Lower leg skin (tissue), 4 donors: ENCODE results near the gene TMEM164. TPM values are rescaled to one million over a fixed set of nuclear protein-coding genes. Genes with fewer than 3 reads are reported as not detected.

Experiments
- DNase-seq, 2 donors: peaks; one replicate each; pipeline ENCODE4 v3.0.0-alpha.2; 2019; ENCODE audit warnings: low spot score in 2 of 2
- H3K4me3 ChIP-seq: fragments of 200-600 bp; sonication (generic); 2 replicates; pipeline ENCODE4 v1.5.1; 2017; ENCODE audit warnings: mild to moderate bottlenecking, low read depth; ENCODE audit not compliant: poor library complexity, severe bottlenecking
- CTCF ChIP-seq, 3 donors: fragments of 450-650 bp; IDR thresholded peaks; one replicate each; pipeline ENCODE4 v1.5.1; 2016; ENCODE audit warnings: antibody characterized with exemption in 3 of 3, mild to moderate bottlenecking in 3 of 3, moderate library complexity in 2 of 3
- POLR2A ChIP-seq, 2 donors: fragments of 450-650 bp; IDR thresholded peaks; one replicate each; pipeline ENCODE4 v1.6.1; 2016 to 2017; ENCODE audit warnings: antibody characterized with exemption in 2 of 2, mild to moderate bottlenecking in 1 of 2, moderate library complexity in 1 of 2
- WGBS, 2 donors: methylation state at CpG; one replicate each; pipeline ENCODE4 v1.1.5; 2018; 5-methylcytosine and 5-hydroxymethylcytosine counted together
- intact Hi-C: fragments of 100-400 bp; cut with DNase I; formaldehyde crosslinking; loops from one replicate; pipeline ENCODE4 v1.15.0; 2023; ENCODE audit warnings: low total_unique reads
- total RNA-seq, 4 donors: library from RNA; depleted of rRNA; stranded (reverse); fragments of >200 nt; gene quantifications; one replicate each; pipeline ENCODE4 v1.1.0, GENCODE V29; 2016

Gene TMEM164
- total RNA-seq, 4 donors from 2014 or later = 39.4 to 73.2 (median 60.8) TPM

DNA sequence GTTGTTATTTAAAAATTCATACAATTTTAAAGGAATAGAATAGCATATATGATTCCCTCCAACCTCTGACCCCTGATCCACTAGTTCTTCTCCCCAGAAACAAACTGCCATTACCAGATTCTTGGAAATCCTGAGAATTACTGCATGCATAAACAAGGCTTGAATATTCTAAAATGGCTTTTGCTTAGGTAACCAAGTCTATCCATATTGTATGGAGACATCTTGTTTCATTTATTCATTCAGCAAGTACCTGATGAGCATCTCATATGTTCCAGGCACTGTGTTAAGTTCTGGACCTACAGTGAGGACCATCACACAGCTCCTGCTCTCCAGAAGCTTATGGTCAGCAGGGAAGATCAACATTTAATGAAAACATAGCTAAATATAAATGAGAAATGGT lies 49.4 kb downstream of the TMEM164 start:
- TF ChIP-seq POLR2A (IDR thresholded peaks at IDR 0.05) (no peak), CTCF (IDR thresholded peaks at IDR 0.05) (no peak)
- no peak overlapping the region for H3K4me3 ChIP-seq
- intact Hi-C loops = no loop called here
- no peak for DNase-seq

DNA sequence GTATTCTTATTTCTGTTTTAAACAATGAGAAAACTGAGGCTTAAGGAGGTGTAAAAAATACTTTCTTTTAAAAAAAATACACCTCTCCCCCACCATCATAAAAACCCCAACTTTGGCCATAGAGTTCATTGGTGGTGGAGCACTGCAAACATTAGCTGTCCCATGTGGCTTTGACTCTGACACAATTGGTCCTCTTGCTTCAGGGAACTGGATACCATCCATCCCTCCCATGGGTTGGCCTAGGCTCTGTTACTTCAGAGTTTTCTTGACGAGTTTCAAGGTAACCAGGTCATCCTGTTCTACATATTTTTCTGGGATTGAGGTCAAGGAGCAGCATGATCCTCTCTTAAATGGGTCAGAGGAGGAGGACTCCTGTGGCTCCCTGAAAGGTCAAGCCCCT lies 50.5 kb downstream of the TMEM164 start:
- no peak for TF ChIP-seq CTCF (IDR thresholded peaks at IDR 0.05)
- TF ChIP-seq POLR2A (IDR thresholded peaks at IDR 0.05) = no peak
- 50 to 67% methylated on average over 1 of the region's 1 CpG for WGBS, 2 donors
- no peak overlapping the region for H3K4me3 ChIP-seq
- intact Hi-C loops = no loop called here
- no peak for DNase-seq

GRCh38 chrX:110055616-110056015 lies 52.7 kb downstream of the TMEM164 start:
- 86 to 93% methylated on average over 4 of the region's 4 CpGs for WGBS, 2 donors
- intact Hi-C loops = no loop called here

DNA sequence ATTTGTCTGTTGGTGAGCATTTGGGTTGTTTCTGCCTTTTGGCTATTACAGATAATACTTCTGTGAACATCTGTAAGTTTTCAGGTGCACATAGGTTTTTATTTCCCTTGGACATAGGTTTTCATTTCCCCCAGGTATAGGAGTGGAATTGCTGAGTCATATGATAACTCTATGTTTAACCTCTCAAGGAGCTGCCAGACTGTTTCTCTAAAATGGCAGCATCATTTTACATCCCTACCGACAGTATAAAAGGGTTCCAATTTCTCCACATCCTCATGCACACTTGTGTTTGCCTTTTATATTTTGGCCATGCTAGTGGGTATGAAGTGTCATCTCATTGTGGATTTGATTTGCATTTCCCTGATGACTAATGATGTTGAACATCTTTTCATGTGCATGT lies 53.5 kb downstream of the TMEM164 start:
- intact Hi-C loops = no loop called here
- no peak overlapping the region for H3K4me3 ChIP-seq
- DNase-seq = no peak
- WGBS, 2 donors = 78 to 88% methylated on average over 1 of the region's 1 CpG
- TF ChIP-seq CTCF (IDR thresholded peaks at IDR 0.05) = no peak
- TF ChIP-seq POLR2A (IDR thresholded peaks at IDR 0.05) = no peak

More at GRCh38 chrX:110055616-110056015, 52.7 kb downstream of the TMEM164 start:
- DNase-seq = no peak
- no peak overlapping the region for H3K4me3 ChIP-seq
- no peak for TF ChIP-seq CTCF (IDR thresholded peaks at IDR 0.05)
- no peak for TF ChIP-seq POLR2A (IDR thresholded peaks at IDR 0.05)

DNA sequence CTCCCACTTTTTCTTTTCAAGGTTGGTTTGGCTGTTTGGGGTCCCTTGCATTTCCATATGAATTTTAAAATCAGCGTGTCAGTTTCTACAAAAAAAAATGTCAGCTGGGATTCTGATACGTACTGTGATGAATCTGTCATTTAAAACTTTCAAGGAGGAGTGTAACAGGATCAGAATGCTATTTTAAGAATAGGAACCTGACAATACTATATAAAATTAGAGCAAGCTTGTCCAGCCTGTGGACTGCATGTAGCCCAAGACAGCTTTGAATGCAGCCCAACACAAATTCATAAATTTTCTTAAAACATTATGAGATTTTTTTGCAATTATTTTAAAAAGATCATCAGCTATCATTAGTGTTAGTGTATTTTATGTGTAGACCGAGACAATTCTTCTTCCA lies 56.5 kb downstream of the TMEM164 start:
- WGBS, 2 donors = 69 to 97% methylated on average over 3 of the region's 3 CpGs
- no peak for TF ChIP-seq CTCF (IDR thresholded peaks at IDR 0.05)
- TF ChIP-seq POLR2A (IDR thresholded peaks at IDR 0.05) = no peak
- intact Hi-C loops = no loop called here
- H3K4me3 ChIP-seq = no peak overlapping the region
- no peak for DNase-seq

DNA sequence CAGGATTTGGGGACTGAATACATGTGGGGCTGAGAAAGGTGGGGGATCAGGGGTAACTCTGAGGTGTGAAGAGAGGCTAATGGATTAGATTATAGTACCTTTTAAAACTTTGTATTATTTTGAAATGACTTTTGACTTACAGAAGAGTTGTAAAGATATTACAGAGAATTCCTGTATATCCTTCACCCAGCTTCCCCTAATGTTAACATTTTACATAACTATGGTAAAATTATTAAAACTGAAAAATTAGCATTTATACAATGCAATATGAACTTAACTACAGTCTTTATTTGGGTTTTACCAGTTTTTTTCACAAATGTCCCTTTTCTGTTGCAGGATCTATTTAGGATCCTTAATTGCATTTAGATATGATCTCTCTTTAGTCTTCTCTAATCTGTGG lies 57.4 kb downstream of the TMEM164 start:
- DNase-seq = no peak
- no peak overlapping the region for H3K4me3 ChIP-seq
- TF ChIP-seq POLR2A (IDR thresholded peaks at IDR 0.05) = no peak
- TF ChIP-seq CTCF (IDR thresholded peaks at IDR 0.05) = no peak
- intact Hi-C loops = no loop called here
